A549 (cell line): ENCODE results near the gene RERE.

ENCODE experiments used
- CEBPB ChIP-seq, 2 experiments: fragments of >200 bp in 1 of 2; sonication (Bioruptor Twin) in 1 of 2; formaldehyde crosslinking in 1 of 2; IDR thresholded peaks; 2 replicates each; pipeline ENCODE4 v1.6.1; 2012 to 2016
- POLR2A ChIP-seq: IDR thresholded peaks from 2 replicates; pipeline ENCODE4 v1.6.1; 2012; ENCODE audit warnings: mild to moderate bottlenecking, low read length
- SMC3 ChIP-seq: fragments of >200 bp; sonication (Bioruptor Twin); formaldehyde crosslinking; IDR thresholded peaks from 3 replicates; pipeline ENCODE4 v1.6.1; 2018; ENCODE audit warnings: inconsistent platforms
- TF ChIP-seq, protein P1 (sequence below): fragments of >200 bp; sonication (Bioruptor Twin); formaldehyde crosslinking; IDR thresholded peaks from 3 replicates; pipeline ENCODE4 v1.5.1; 2016
- TF ChIP-seq, protein P2 (sequence below): IDR thresholded peaks from 2 replicates; pipeline ENCODE4 v1.6.1; 2012

DNA sequence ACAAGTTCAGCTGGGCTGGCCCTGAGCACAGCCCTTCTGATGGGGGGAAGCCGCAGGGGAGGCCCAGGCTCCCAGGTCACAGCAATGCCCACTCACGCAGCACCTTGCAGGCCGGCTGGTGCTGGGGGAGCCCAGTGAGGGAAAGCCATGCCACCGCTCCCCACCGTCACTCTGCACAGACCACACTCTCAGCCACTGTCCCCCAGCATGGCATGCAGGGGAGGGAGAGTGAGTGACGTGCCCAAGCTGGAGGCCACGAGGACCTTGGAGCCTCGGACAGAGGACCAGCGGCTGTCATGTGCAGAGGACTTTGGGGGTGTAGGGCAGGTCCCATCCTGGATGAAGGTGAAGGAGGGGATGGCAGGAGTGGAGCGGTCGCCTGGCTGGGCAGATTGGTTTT is 474.4 kb downstream of the RERE start:
- TF ChIP-seq, protein P1, sequence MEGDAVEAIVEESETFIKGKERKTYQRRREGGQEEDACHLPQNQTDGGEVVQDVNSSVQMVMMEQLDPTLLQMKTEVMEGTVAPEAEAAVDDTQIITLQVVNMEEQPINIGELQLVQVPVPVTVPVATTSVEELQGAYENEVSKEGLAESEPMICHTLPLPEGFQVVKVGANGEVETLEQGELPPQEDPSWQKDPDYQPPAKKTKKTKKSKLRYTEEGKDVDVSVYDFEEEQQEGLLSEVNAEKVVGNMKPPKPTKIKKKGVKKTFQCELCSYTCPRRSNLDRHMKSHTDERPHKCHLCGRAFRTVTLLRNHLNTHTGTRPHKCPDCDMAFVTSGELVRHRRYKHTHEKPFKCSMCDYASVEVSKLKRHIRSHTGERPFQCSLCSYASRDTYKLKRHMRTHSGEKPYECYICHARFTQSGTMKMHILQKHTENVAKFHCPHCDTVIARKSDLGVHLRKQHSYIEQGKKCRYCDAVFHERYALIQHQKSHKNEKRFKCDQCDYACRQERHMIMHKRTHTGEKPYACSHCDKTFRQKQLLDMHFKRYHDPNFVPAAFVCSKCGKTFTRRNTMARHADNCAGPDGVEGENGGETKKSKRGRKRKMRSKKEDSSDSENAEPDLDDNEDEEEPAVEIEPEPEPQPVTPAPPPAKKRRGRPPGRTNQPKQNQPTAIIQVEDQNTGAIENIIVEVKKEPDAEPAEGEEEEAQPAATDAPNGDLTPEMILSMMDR = no peak
- TF ChIP-seq POLR2A (no peak), CEBPB (IDR thresholded peaks at IDR 0.05) (no peak), SMC3 (no peak)
- TF ChIP-seq, protein P2, sequence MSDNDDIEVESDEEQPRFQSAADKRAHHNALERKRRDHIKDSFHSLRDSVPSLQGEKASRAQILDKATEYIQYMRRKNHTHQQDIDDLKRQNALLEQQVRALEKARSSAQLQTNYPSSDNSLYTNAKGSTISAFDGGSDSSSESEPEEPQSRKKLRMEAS = no peak
